Skeletal muscle cell (primary cell): ENCODE measurements around the gene MYL7.

Experiments used
- DNase-seq: peaks from one replicate; pipeline ENCODE4 v3.0.0-alpha.2; 2010; ENCODE audit warnings: low read depth
- H3K4me3 ChIP-seq: 2 replicates; pipeline ENCODE4 v1.5.1; 2011; ENCODE audit warnings: low read depth, mild to moderate bottlenecking, control low read depth, low read length, moderate library complexity

Gene MYL7

GRCh38 chr7:44093102-44093641 lies 48.0 kb downstream of the MYL7 start:
- no peak for DNase-seq
- no peak overlapping the region for H3K4me3 ChIP-seq
